WTC11 (cell line): ENCODE data around the gene NUDT8. TPM values are rescaled to one million over a fixed set of nuclear protein-coding genes. Genes with fewer than 3 reads are reported as not detected.

Source experiments
- ATAC-seq: fragments of 200-7000 bp; cut with Tn5 transposase; 2 replicates; pipeline ENCODE4 v1.10.0; 2021; ENCODE audit warnings: mild to moderate bottlenecking, moderate library complexity
- CTCF ChIA-PET: fragments of 300-600 bp; sonication (Branson Sonifier 250); formaldehyde crosslinking; loops from one replicate; lab custom pipeline; 2021; ENCODE audit warnings: antibody characterized with exemption; lab: Charles Lee
- POLR2A ChIA-PET: fragments of 350-600 bp; sonication (Branson Sonifier 250); formaldehyde crosslinking; loops from one replicate; lab custom pipeline; 2021; ENCODE audit warnings: antibody characterized with exemption; lab: Charles Lee
- DNase-seq: peaks from one replicate; pipeline ENCODE4 v3.0.0; 2021; ENCODE audit warnings: low spot score
- H3K27ac Mint-ChIP-seq: 2 replicates; pipeline ENCODE4 v1.8.0; 2021; ENCODE audit warnings: mixed read lengths
- H3K27me3 Mint-ChIP-seq: 2 replicates; pipeline ENCODE4 v1.8.0; 2021; ENCODE audit warnings: low read depth, mild to moderate bottlenecking, moderate library complexity, mixed read lengths
- H3K36me3 Mint-ChIP-seq: 2 replicates; pipeline ENCODE4 v1.8.0; 2021; ENCODE audit warnings: mixed read lengths
- H3K4me1 Mint-ChIP-seq: 2 replicates; pipeline ENCODE4 v1.8.0; 2022; ENCODE audit warnings: mixed read lengths
- H3K4me3 Mint-ChIP-seq: 2 replicates; pipeline ENCODE4 v1.8.0; 2021; ENCODE audit warnings: mild to moderate bottlenecking, moderate library complexity, mixed read lengths
- H3K9me3 Mint-ChIP-seq: 2 replicates; pipeline ENCODE4 v1.8.0; 2021; ENCODE audit warnings: mixed read lengths
- ATF1 ChIP-seq: sonication (generic); formaldehyde crosslinking; IDR thresholded peaks from 2 replicates; pipeline ENCODE4 v1.8.1; 2023; ENCODE audit warnings: mild to moderate bottlenecking, moderate library complexity, missing genetic modification reagents
- CREB1 ChIP-seq: sonication (generic); formaldehyde crosslinking; IDR thresholded peaks from 2 replicates; pipeline ENCODE4 v1.8.0; 2023; ENCODE audit warnings: mild to moderate bottlenecking, missing genetic modification reagents
- ETV6 ChIP-seq: sonication (generic); formaldehyde crosslinking; IDR thresholded peaks from 2 replicates; pipeline ENCODE4 v1.8.1; 2022; ENCODE audit warnings: mild to moderate bottlenecking, missing genetic modification reagents
- RORB ChIP-seq: fragments of 250-450 bp; sonication (Bioruptor Pico); IDR thresholded peaks from 2 replicates; pipeline ENCODE4 v1.9.0; 2021; ENCODE audit warnings: mild to moderate bottlenecking
- SMAD4 ChIP-seq: sonication (generic); formaldehyde crosslinking; IDR thresholded peaks from 2 replicates; pipeline ENCODE4 v1.8.0; 2022; ENCODE audit warnings: mild to moderate bottlenecking, missing genetic modification reagents
- SP1 ChIP-seq: sonication (generic); formaldehyde crosslinking; conservative IDR thresholded peaks from 2 replicates; pipeline ENCODE4 v1.8.1; 2022; ENCODE audit warnings: missing genetic modification reagents
- ZNF138 ChIP-seq: sonication (generic); formaldehyde crosslinking; conservative IDR thresholded peaks from 2 replicates; pipeline ENCODE4 v1.8.1; 2022; ENCODE audit warnings: mild to moderate bottlenecking, moderate library complexity, missing genetic modification reagents
- ZNF396 ChIP-seq: fragments of 250-450 bp; sonication (Bioruptor Pico); IDR thresholded peaks from 2 replicates; pipeline ENCODE4 v1.8.0; 2021; ENCODE audit warnings: mild to moderate bottlenecking, moderate library complexity, borderline replicate concordance
- ZNF416 ChIP-seq: fragments of 250-450 bp; sonication (Bioruptor Pico); IDR thresholded peaks from 2 replicates; pipeline ENCODE4 v1.9.0; 2021; ENCODE audit warnings: mild to moderate bottlenecking, inconsistent platforms
- total RNA-seq: library from RNA; stranded (reverse); gene quantifications from 3 replicates; pipeline ENCODE4 v1.2.3, GENCODE V29; 2021
- TF ChIP-seq, protein P1 (sequence below): sonication (generic); formaldehyde crosslinking; IDR thresholded peaks from 2 replicates; pipeline ENCODE4 v1.8.1; 2022; ENCODE audit warnings: low read depth, missing genetic modification reagents, borderline replicate concordance
- TF ChIP-seq, protein P2 (sequence below): fragments of 250-450 bp; sonication (Bioruptor Pico); IDR thresholded peaks from 2 replicates; pipeline ENCODE4 v2.1.2; 2022; ENCODE audit warnings: mild to moderate bottlenecking, moderate library complexity
- TF ChIP-seq, protein P3 (sequence below): sonication (generic); formaldehyde crosslinking; IDR thresholded peaks from 2 replicates; pipeline ENCODE4 v1.8.1; 2023; ENCODE audit warnings: mild to moderate bottlenecking, missing genetic modification reagents, moderate library complexity
- TF ChIP-seq, protein P4 (sequence below): sonication (generic); formaldehyde crosslinking; IDR thresholded peaks from 2 replicates; pipeline ENCODE4 v1.8.1; 2022; ENCODE audit warnings: missing genetic modification reagents, borderline replicate concordance
- TF ChIP-seq, protein P5 (sequence below): sonication (generic); formaldehyde crosslinking; IDR thresholded peaks from 2 replicates; pipeline ENCODE4 v1.8.0; 2023; ENCODE audit warnings: missing genetic modification reagents
- TF ChIP-seq, protein P6 (sequence below): fragments of 200-600 bp; IDR thresholded peaks from 2 replicates; pipeline ENCODE4 v1.8.0; 2022; ENCODE audit warnings: antibody characterized with exemption
- TF ChIP-seq, protein P7 (sequence below): sonication (generic); formaldehyde crosslinking; IDR thresholded peaks from 2 replicates; pipeline ENCODE4 v1.8.1; 2023; ENCODE audit warnings: mild to moderate bottlenecking, missing genetic modification reagents, borderline replicate concordance
- TF ChIP-seq, protein P8 (sequence below): fragments of 250-450 bp; sonication (Bioruptor Pico); IDR thresholded peaks from 2 replicates; pipeline ENCODE4 v1.9.0; 2021; ENCODE audit warnings: mild to moderate bottlenecking

The NUDT8 gene
- total RNA-seq, 1 experiment from 2014 or later, result 8.3 TPM

DNA sequence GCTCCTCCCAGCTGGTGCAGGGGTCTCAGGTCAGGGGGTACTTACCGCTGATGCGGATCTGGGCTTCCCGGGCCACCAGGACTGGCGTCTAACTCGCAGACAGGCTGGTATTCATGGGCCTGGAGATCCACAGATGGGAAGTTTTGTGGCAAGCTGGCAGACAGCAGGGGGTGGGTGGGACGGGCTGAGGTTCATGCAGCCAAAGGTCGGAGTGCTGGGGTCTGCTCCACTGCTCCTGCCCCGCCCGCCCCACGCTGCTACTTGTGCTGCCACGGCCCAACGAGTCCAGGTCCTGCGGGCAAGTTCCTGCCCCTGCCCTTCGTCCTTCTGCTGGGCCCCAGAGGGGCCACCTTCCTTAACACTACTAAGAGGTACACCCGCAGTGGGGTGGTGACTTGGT is 17.7 kb upstream of the NUDT8 start (continued):
- no peak for TF ChIP-seq CREB1 (CRISPR knock-in tag)
- TF ChIP-seq, protein P1, sequence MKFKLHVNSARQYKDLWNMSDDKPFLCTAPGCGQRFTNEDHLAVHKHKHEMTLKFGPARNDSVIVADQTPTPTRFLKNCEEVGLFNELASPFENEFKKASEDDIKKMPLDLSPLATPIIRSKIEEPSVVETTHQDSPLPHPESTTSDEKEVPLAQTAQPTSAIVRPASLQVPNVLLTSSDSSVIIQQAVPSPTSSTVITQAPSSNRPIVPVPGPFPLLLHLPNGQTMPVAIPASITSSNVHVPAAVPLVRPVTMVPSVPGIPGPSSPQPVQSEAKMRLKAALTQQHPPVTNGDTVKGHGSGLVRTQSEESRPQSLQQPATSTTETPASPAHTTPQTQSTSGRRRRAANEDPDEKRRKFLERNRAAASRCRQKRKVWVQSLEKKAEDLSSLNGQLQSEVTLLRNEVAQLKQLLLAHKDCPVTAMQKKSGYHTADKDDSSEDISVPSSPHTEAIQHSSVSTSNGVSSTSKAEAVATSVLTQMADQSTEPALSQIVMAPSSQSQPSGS (CRISPR knock-in tag), result no peak
- TF ChIP-seq RORB (CRISPR knock-in tag), result no peak
- TF ChIP-seq, protein P2, sequence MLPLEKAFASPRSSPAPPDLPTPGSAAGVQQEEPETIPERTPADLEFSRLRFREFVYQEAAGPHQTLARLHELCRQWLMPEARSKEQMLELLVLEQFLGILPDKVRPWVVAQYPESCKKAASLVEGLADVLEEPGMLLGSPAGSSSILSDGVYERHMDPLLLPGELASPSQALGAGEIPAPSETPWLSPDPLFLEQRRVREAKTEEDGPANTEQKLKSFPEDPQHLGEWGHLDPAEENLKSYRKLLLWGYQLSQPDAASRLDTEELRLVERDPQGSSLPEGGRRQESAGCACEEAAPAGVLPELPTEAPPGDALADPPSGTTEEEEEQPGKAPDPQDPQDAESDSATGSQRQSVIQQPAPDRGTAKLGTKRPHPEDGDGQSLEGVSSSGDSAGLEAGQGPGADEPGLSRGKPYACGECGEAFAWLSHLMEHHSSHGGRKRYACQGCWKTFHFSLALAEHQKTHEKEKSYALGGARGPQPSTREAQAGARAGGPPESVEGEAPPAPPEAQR, result no peak
- no peak for TF ChIP-seq ATF1 (CRISPR knock-in tag)

DNA sequence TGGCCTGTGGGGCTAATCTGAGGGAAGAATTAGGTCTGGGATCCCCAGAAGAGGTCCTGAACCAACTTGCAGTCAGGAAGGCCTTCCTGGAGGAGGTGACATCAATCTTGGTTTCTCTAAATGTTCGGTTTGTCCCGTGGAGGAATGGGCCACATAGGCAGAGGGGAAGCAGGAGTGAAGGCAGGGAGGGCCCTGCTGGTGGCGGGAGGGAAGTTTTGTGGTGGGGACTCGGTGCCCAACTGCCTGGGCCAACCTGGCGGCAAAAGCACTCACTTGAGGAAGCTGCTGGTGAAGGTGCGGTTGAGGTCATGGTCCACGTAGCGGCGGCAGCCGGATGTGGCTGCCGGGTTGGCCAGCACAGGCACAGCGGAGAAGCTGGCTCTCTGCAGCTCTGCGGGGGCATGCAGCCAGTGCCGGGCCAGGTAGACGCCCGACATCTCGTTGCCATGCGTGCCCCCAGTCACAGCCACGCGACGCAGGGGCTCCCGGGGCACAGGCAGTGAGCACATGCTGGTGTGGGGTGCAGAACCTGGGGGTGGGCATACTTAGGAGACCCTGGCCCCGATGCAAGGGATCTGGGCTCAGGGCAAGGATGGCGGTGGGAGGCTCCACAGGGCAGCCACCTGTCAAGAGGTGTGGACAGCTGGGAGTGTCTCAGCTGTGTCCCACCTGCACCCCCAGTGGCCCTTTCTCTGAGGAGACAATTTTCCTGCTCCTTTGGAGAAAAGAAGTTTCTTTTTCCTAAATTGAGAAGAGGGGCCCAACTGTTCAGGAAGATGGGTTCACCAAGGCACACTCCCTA is 17.0 kb upstream of the NUDT8 start:
- Mint-ChIP-seq H3K27me3 (peaks cover 8% of the 10 kb centered on the region), H3K4me3 (no peak overlapping the region), H3K27ac (no peak overlapping the region), H3K4me1 (peaks cover 6% of the 10 kb centered on the region), H3K9me3 (no peaks in the 10 kb centered on the region), H3K36me3 (no peaks in the 10 kb centered on the region)
- no peak for TF ChIP-seq SP1 (CRISPR knock-in tag)
- TF ChIP-seq, protein P3, sequence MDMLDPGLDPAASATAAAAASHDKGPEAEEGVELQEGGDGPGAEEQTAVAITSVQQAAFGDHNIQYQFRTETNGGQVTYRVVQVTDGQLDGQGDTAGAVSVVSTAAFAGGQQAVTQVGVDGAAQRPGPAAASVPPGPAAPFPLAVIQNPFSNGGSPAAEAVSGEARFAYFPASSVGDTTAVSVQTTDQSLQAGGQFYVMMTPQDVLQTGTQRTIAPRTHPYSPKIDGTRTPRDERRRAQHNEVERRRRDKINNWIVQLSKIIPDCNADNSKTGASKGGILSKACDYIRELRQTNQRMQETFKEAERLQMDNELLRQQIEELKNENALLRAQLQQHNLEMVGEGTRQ (CRISPR knock-in tag), result no peak
- TF ChIP-seq, protein P4, sequence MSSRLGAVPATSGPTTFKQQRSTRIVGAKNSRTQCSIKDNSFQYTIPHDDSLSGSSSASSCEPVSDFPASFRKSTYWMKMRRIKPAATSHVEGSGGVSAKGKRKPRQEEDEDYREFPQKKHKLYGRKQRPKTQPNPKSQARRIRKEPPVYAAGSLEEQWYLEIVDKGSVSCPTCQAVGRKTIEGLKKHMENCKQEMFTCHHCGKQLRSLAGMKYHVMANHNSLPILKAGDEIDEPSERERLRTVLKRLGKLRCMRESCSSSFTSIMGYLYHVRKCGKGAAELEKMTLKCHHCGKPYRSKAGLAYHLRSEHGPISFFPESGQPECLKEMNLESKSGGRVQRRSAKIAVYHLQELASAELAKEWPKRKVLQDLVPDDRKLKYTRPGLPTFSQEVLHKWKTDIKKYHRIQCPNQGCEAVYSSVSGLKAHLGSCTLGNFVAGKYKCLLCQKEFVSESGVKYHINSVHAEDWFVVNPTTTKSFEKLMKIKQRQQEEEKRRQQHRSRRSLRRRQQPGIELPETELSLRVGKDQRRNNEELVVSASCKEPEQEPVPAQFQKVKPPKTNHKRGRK (CRISPR knock-in tag), result no peak
- TF ChIP-seq, protein P5, sequence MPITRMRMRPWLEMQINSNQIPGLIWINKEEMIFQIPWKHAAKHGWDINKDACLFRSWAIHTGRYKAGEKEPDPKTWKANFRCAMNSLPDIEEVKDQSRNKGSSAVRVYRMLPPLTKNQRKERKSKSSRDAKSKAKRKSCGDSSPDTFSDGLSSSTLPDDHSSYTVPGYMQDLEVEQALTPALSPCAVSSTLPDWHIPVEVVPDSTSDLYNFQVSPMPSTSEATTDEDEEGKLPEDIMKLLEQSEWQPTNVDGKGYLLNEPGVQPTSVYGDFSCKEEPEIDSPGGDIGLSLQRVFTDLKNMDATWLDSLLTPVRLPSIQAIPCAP (CRISPR knock-in tag), result no peak
- TF ChIP-seq ZNF416 (CRISPR knock-in tag), result no peak
- no peak for TF ChIP-seq ZNF138
- CTCF ChIA-PET, result interaction anchor here (0.8 to 3.3 kb wide), 7 partner anchors 12 to 74 kb away, joined by 3 to 34 read pairs (median 8); partner anchors contain the start of gene NUDT8
- no peak for DNase-seq
- POLR2A ChIA-PET, result no interaction called here
- ATAC-seq, result no peak

DNA sequence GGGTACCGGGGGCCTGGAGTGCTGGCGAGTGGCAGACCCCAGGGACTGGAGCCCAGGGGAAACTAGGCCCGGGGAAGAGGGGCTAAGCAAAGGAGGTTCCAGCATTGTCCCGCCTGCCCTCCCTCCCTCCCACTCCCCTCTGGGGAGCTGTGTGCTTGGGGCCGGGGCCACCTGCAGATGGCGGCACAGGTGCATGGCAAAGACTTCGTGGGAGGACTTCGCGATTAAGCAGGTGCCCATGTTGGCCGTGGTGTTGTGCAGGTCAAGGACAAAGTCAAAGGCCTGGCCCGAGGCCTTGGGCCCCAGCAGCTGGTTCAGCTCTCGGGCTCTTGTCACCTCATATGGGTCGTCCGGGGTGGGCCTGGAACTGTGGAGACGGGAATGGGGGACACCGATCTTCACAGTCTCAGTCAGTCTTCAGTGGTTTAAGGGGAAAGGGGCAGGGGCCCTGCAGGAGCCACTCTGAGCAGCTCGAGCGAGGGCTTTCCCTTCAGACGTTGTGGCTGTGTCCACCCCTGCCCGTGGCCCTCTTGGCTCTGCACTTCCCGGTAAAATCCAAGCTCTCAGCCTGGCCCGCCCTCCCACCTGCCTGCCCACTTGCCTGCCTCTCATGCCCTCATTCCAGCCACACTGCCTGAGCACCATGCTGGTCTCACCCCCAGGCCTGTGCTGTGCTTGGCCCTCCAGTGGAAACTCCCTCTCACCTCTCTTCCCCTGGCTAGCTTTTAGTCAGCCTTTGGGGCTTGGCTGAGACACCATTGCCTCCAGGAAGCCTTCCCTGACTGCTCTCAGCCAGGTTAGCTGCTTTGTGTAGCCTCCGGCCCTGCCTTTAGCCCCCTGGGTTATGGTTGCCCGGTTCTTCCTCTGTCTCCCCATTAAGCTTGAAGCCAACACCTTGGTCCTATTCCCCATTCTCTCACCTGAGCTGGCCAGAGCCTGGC is 16.1 kb upstream of the NUDT8 start:
- Mint-ChIP-seq H3K27ac (no peak overlapping the region), H3K9me3 (no peaks in the 10 kb centered on the region), H3K4me3 (no peak overlapping the region), H3K36me3 (no peaks in the 10 kb centered on the region), H3K4me1 (peaks cover 6% of the 10 kb centered on the region), H3K27me3 (peaks cover 13% of the 10 kb centered on the region)
- CTCF ChIA-PET, result interaction anchor here (0.5 to 3.3 kb wide), 15 partner anchors 9 to 137 kb away, joined by 3 to 34 read pairs (median 4); partner anchors contain the start of gene NUDT8
- peak; percentile 68 for DNase-seq
- POLR2A ChIA-PET, result interaction anchor here (1.5 kb wide), 1 partner anchor 16 kb away, joined by 4 read pairs; the partner anchor contains the start of gene NUDT8
- peak; percentile 47 for ATAC-seq
- no peak for TF ChIP-seq ETV6 (CRISPR knock-in tag)
- TF ChIP-seq, protein P6, sequence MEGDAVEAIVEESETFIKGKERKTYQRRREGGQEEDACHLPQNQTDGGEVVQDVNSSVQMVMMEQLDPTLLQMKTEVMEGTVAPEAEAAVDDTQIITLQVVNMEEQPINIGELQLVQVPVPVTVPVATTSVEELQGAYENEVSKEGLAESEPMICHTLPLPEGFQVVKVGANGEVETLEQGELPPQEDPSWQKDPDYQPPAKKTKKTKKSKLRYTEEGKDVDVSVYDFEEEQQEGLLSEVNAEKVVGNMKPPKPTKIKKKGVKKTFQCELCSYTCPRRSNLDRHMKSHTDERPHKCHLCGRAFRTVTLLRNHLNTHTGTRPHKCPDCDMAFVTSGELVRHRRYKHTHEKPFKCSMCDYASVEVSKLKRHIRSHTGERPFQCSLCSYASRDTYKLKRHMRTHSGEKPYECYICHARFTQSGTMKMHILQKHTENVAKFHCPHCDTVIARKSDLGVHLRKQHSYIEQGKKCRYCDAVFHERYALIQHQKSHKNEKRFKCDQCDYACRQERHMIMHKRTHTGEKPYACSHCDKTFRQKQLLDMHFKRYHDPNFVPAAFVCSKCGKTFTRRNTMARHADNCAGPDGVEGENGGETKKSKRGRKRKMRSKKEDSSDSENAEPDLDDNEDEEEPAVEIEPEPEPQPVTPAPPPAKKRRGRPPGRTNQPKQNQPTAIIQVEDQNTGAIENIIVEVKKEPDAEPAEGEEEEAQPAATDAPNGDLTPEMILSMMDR, result no peak
- TF ChIP-seq, protein P7, sequence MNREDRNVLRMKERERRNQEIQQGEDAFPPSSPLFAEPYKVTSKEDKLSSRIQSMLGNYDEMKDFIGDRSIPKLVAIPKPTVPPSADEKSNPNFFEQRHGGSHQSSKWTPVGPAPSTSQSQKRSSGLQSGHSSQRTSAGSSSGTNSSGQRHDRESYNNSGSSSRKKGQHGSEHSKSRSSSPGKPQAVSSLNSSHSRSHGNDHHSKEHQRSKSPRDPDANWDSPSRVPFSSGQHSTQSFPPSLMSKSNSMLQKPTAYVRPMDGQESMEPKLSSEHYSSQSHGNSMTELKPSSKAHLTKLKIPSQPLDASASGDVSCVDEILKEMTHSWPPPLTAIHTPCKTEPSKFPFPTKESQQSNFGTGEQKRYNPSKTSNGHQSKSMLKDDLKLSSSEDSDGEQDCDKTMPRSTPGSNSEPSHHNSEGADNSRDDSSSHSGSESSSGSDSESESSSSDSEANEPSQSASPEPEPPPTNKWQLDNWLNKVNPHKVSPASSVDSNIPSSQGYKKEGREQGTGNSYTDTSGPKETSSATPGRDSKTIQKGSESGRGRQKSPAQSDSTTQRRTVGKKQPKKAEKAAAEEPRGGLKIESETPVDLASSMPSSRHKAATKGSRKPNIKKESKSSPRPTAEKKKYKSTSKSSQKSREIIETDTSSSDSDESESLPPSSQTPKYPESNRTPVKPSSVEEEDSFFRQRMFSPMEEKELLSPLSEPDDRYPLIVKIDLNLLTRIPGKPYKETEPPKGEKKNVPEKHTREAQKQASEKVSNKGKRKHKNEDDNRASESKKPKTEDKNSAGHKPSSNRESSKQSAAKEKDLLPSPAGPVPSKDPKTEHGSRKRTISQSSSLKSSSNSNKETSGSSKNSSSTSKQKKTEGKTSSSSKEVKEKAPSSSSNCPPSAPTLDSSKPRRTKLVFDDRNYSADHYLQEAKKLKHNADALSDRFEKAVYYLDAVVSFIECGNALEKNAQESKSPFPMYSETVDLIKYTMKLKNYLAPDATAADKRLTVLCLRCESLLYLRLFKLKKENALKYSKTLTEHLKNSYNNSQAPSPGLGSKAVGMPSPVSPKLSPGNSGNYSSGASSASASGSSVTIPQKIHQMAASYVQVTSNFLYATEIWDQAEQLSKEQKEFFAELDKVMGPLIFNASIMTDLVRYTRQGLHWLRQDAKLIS (CRISPR knock-in tag), result no peak
- TF ChIP-seq SMAD4, result no peak
- no peak for TF ChIP-seq ZNF396 (CRISPR knock-in tag)
- TF ChIP-seq, protein P8, sequence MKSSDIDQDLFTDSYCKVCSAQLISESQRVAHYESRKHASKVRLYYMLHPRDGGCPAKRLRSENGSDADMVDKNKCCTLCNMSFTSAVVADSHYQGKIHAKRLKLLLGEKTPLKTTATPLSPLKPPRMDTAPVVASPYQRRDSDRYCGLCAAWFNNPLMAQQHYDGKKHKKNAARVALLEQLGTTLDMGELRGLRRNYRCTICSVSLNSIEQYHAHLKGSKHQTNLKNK (CRISPR knock-in tag), result no peak
